SU-DHL-6 (cell line): ENCODE measurements around the gene PTPN11.
"Not testable (repeated sequence)": the region's sequence is repeated elsewhere in the genome, so short reads cannot be mapped to it uniquely, and the experiment has no call there.

ENCODE experiments used
- EZH2phosphoT487 ChIP-seq: fragments of 200-600 bp; sonication (generic), shearing (Covaris generic); conservative IDR thresholded peaks from 2 replicates; pipeline ENCODE4 v1.6.1; 2018; ENCODE audit warnings: mild to moderate bottlenecking, antibody characterized with exemption, low read length, moderate library complexity, mixed read lengths
- TF ChIP-seq, protein P1 (sequence below): fragments of 200-600 bp; sonication (generic); IDR thresholded peaks from one replicate; pipeline ENCODE4 v1.5.1; 2017; ENCODE audit warnings: antibody characterized with exemption, mild to moderate bottlenecking, low read length, moderate library complexity; ENCODE audit not compliant: insufficient read depth, poor library complexity, severe bottlenecking

DNA sequence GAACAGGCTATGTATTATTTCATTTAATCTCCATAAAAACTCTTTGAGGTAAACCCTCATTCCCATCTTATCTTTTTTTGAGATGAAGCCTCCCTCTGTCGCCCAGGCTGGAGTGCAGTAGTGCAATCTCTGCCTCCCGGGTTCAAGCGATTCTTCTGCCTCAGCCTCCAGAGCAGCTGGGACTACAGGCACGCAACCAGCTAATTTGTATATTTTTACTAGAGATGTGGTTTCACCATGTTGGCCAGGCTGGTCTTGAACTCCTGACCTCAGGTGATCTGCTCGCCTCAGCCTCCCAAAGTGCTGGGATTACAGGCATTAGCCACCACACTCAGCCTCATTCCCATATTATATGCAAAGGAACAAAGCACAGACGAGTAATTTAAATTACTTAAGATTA, 11.1 kb upstream of the PTPN11 start:
- TF ChIP-seq, protein P1, sequence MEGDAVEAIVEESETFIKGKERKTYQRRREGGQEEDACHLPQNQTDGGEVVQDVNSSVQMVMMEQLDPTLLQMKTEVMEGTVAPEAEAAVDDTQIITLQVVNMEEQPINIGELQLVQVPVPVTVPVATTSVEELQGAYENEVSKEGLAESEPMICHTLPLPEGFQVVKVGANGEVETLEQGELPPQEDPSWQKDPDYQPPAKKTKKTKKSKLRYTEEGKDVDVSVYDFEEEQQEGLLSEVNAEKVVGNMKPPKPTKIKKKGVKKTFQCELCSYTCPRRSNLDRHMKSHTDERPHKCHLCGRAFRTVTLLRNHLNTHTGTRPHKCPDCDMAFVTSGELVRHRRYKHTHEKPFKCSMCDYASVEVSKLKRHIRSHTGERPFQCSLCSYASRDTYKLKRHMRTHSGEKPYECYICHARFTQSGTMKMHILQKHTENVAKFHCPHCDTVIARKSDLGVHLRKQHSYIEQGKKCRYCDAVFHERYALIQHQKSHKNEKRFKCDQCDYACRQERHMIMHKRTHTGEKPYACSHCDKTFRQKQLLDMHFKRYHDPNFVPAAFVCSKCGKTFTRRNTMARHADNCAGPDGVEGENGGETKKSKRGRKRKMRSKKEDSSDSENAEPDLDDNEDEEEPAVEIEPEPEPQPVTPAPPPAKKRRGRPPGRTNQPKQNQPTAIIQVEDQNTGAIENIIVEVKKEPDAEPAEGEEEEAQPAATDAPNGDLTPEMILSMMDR: not testable (repeated sequence)
- not testable (repeated sequence) for TF ChIP-seq EZH2phosphoT487
